NCI-H1694 treated with DMSO at 0.1 percent for 48 hours (cell line): ENCODE data around the gene NPHS1.
"Not testable (repeated sequence)": the region's sequence is repeated elsewhere in the genome, so short reads cannot be mapped to it uniquely, and the experiment has no call there.

Source experiments
- DNase-seq: peaks from one replicate; lab custom pipeline; 2025; lab: John Stamatoyannopoulos, UW

Gene NPHS1

DNA sequence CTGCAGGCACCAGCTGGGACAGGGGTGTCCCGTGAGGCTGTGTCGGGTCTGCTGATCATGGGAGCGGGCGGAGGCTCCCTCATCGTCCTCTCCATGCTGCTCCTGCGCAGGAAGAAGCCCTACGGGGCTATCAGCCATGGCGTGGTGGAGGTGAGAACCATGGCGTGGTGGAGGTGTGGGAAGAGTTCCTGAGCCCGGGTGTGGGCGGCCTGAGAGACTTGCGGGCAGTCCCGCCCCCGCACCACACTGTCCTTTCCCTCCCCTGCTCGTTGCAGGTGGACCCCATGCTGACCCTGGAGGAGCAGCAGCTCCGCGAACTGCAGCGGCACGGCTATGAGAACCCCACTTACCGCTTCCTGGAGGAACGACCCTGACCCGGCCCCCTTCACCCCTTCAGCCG is 26.8 kb upstream of the NPHS1 start:
- no peak for DNase-seq

DNA sequence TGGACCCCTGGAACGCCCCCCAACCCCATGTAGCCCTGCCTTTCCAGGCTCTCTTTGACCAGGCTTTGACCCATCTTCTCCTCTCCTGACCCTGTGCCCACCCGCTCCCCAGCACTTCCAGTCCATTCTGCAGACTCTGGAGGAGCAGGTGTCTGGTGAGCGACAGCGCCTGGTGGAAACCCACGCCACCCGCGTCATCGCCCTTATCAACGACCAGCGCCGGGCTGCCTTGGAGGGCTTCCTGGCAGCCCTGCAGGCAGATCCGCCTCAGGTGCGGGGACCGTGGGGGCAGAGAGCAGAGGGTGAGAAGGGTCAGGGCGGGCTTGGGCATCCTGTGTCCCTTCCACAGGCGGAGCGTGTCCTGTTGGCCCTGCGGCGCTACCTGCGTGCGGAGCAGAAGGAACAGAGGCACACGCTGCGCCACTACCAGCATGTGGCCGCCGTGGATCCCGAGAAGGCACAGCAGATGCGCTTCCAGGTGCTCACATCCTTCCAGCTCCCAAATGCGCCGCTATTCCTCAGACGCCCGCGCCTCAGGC is 22.2 kb upstream of the NPHS1 start:
- DNase-seq: no peak

DNA sequence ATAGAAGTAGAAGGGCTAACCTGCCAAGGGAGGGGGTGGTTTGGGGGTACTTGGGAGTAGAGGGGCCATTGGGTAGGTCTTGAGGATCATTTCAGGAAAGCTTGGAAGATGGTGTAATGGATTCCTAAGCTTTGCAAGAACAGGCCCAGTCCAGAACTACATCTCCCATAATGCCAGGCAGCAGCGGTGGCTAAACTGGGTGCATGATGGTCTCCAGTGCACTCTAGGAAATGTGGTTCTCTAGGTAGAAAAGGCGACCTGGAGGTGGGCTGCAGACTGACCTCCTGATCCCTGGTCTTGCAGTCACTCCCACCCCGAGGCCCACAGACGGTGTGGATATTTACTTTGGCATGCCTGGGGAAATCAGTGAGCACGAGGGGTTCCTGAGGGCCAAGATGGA is 19.9 kb upstream of the NPHS1 start:
- no peak for DNase-seq

DNA sequence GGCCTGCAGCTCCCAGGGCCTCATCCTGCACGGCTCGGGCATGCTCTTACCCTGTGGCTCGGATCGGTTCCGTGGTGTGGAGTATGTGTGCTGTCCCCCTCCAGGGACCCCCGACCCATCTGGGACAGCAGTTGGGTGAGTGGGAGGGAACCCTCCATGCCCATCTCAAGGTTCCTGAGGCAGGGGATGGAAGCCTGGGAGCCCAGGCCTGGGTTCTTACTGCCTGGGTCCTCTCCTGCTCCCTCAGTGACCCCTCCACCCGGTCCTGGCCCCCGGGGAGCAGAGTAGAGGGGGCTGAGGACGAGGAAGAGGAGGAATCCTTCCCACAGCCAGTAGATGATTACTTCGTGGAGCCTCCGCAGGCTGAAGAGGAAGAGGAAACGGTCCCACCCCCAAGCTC is 19.3 kb upstream of the NPHS1 start:
- no peak for DNase-seq

DNA sequence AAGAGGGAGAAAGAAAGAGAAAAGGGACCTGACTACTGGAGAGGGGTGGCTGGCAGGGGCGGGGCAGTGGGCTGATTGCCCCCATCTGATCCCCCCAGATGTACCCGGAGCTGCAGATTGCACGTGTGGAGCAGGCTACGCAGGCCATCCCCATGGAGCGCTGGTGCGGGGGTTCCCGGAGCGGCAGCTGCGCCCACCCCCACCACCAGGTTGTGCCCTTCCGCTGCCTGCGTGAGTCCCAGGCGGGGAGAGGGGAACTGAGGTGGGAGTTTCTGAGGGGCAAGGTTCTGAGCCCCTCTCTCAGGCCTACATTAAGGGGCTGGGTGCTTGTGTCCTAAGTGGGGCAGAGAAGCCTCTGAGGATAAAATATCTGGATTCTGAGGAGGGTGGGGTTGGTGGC is 18.5 kb upstream of the NPHS1 start:
- DNase-seq: no peak

DNA sequence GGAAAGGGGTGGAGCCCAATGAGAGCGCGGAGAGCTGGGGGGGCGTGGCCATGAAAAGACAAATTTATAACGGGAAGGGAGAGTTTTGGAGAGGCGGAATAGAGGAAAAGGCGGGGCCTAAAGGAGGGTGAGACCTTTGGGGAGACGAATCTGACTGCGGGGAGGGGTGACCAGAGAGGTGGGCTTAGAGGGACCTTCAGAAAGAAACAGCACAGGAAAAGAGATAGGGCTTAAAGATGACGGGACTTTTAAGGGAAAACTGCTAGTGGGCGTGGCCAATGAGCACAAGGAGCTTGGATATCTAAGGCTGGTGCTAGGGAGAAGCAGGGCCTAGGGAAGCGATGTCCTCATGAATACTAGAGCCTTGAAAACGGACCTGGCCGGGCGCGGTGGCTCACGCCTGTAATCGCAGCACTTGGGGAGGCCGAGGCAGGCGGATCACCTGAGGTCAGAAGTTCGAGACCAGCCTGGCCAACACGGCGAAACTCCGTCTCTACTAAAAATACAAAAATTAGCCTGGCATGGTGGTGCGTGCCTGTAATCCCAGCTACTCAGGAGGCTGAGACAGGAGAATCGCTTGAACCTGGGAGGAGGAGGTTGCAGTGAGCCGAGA is 17.9 kb upstream of the NPHS1 start:
- DNase-seq: not testable (repeated sequence)

DNA sequence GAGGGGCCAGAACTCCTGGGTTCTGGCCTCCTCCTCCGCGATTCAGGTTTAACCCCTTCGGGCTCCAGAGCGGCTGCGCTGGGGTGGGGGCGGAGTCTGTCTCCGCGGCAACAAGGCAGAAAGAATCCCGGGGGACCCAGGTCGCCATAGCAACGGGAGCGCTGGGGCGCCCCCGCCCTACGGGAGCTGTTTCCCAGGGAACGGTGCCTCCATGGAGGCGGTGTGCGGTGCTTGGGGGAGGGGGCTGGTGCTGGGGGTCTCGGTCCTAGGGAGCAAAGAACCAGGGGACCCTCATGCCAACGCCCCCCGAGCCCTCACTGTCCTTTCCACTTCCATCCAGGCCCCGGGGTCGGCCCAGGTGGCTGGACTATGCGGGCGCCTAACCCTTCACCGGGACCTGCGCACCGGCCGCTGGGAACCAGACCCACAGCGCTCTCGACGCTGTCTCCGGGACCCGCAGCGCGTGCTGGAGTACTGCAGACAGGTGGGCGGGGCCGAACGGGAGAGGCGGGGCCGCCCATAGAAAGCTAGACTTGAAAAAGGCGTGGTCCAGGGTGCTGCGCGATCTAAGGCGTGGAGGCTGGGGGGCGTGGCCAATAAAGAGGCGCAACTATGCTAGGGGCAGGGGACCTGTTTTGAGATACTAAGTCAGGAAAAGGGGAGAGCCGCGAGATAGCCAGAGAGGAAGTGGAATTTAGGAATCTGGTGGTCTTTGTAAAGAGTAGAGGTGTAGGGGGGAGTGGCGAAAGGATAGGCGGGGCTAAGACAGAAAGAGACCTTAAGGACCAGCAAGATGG is 17.2 kb upstream of the NPHS1 start:
- DNase-seq: peak; percentile 80

DNA sequence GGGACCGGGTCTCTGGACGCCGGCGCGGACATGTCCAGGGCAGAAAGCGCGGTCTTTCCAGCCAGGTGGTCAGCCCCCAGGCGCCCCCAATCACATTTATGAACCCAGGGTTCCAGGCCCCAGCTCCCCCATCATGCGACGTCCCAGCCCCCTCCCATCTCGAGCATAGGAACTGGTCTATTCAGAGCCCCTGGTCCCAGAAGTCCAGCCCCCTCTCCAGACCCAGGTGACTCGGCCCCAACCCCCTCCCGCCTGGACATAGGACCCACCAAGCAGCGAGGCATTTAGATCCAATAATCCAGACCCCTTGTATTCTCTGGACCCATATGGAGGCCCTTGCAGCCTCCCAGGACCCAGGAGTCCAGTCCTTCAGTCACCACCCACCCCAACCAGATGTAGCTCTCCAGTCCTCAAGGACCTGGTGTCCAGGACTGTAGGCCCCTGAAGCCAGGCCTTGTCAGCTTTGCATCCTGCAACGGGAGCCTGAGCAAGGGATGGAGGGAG is 16.6 kb upstream of the NPHS1 start:
- no peak for DNase-seq

DNA sequence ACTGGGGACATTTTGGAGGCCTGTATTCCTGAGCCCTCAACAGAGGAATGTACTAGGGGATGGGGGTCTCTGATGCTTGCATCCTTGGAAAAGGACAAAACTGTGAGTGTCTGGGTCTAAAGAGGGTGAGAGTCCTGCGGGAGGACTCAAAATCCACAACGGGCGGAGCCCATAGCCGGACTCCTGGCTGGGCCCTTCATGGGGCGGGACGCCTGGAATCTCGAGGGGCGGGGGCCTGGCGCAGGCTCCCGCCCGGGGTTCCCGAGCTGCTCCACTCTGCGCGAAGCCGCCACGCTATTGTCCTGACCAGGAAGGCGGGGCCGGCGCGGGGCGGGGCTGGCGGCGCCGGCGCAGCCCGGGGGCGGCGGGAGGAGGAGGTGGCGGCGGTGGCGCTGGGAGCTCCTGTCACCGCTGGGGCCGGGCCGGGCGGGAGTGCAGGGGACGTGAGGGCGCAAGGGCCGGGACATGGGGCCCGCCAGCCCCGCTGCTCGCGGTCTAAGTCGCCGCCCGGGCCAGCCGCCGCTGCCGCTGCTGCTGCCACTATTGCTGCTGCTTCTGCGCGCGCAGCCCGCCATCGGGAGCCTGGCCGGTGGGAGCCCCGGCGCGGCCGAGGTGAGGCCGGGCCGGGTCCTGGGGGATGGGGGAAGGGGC is 16.0 kb upstream of the NPHS1 start, which contains the start of gene APLP1:
Gene APLP1, plus strand, starts transcription at position 403 of the 651 bp plus-strand sequence. Its CDS starts 63 bp downstream, at position 466.
- DNase-seq: peak; percentile 58

DNA sequence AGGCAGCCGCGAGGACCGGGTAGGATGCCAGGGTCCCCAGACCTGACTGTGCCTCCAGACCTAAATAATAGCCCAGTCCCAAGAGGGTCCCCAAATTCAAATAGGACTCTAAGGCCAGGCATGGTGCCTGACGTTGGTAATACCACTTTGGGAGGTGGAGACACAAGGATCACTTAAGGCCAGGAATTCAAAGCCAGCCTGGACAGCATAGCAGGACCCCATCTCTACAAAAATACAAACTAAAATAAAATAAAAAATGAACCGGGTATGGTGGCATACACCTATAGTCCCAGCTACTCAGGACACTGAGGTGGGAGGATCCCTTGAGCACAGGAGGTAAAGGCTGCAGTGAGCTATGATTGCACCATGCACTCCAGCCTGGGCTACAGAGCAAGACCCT is 10.7 kb upstream of the NPHS1 start:
- no peak for DNase-seq

DNA sequence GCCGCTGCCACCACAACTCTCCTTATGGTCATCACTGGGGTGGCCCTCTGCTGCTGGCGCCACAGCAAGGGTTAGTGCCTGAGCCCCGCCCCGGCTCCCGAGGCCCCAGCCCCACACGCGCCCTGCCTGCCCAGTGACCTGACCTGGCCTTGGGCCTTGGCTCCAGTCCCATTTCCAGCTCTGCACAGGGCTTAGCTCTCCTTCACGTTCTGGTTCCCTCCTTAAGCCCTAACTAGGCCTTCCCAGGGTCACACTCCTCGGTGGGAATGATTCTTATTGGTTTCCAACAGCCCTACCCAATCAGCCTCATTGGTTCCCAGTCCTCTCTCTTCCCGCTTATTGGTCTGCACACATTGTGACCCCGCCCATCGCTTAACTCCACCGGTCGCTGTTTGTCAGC is 10.2 kb upstream of the NPHS1 start:
- no peak for DNase-seq

DNA sequence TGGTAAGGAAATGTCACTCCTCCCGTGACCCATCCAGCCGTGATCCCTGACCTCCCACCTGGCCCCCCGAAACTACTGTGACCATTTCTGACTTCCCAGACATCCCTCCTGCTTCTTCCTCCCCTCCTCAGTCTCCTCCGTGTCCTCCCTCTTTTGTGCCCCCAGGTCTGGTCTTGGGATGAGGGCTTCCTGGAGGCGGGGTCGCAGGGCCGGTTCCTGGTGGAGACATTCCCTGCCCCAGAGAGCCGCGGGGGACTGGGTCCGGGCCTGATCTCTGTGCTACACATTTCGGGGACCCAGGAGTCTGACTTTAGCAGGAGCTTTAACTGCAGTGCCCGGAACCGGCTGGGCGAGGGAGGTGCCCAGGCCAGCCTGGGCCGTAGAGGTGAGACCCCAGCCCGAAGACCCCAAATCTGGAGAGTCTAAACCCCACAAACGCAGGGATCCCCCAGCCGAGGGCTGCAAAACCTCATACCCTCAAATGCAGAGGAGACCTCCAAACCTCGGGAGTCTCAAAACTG is 9.4 kb upstream of the NPHS1 start:
- DNase-seq: no peak

DNA sequence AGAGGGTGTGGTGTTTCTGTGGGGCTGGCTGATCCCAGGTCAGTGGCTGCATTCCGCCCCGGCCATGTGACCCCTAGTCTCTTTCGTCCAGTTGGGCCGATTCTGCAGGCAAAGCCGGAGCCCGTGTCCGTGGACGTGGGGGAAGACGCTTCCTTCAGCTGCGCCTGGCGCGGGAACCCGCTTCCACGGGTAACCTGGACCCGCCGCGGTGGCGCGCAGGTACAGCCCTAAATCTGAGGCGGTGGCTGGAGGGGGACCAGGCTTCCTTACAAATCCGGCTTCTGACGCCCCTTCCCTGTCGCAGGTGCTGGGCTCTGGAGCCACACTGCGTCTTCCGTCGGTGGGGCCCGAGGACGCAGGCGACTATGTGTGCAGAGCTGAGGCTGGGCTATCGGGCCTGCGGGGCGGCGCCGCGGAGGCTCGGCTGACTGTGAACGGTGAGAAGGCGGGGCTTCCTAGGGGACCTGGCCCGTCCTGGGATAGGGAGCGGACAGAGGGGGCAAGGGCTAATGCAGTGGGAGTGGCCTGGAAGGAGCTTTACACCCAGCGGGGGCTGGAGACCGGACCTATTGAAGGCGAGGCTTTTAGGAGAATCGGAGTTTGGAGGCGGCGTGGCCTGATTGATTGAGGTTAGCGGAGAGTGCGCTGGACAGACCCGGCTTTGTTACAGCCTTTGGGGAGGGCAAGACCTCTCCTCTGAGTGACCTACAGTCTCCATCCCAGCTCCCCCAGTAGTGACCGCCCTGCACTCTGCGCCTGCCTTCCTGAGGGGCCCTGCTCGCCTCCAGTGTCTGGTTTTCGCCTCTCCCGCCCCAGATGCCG is 8.7 kb upstream of the NPHS1 start:
- no peak for DNase-seq

DNA sequence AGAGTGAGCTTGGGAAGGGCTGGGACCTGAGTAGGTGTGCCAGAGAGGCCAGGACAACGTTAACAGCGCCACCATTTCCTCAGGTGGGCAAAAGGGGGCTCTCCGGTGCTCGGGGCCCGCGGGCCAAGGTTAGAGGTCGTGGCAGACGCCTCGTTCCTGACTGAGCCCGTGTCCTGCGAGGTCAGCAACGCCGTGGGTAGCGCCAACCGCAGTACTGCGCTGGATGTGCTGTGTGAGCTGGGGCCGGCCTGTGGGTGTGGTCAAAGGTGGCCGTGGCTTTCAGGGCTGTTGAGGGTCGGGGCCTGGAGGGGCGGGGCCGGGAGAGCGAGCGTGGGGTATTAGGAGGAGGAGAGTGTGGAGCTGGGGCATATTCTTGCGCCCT is 8.1 kb upstream of the NPHS1 start:
- no peak for DNase-seq

DNA sequence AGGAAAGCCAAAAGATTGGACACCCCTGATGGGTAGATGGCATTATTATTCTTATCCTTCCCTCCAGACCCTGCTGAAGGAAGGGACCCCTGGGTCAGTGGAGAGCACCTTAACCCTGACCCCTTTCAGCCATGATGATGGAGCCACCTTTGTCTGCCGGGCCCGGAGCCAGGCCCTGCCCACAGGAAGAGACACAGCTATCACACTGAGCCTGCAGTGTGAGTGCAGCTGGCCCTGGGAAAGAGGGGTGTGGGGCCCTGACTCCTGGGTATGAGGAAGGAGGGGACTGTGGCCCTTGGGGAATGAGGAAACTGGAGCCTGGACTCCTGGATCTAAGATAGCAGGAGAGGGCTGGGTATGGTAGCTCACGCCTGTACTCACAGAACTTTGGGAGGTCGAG is 7.1 kb upstream of the NPHS1 start:
- no peak for DNase-seq

DNA sequence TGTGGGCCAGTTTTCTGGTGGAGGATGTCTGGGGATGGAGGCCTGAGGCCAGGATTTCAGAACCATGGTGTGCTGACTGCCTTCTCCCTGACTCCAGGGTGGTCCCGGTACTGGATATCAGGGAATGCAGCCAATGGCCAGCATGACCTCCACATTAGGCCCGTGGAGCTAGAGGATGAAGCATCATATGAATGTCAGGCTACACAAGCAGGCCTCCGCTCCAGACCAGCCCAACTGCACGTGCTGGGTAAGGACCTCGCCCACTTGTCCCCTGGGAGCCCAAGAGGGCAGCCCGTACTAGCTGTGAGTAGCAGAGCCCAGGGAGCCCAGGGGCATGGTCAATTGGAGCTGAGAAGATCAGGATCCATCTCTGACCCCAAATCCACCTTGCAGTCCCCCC is 6.0 kb upstream of the NPHS1 start:
- DNase-seq: no peak

DNA sequence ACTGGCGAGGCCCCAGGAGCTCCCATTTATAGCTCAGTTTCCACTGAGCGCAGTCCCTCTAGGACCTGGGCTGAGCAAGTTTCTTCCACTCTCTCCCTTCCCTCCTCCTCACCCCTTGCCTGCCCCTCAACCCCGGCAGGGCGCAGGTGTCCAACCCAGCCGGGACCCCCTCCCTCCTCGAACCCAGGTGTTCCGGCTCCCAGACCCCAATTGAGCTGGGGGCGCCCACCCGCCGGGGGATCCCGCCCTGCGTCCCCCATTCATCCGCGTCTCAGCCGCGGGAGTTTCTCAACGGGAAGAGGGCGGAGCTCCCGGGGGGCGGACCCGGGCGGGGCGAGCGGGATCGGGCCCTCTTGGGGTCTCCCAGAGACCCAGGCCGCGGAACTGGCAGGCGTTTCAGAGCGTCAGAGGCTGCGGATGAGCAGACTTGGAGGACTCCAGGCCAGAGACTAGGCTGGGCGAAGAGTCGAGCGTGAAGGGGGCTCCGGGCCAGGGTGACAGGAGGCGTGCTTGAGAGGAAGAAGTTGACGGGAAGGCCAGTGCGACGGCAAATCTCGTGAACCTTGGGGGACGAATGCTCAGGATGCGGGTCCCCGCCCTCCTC is 4.3 kb upstream of the NPHS1 start, which contains the start of gene KIRREL2:
Gene KIRREL2, plus strand, starts transcription at position 366 of the 604 bp plus-strand sequence. Its CDS starts 209 bp downstream, at position 575.
- peak; percentile 47 for DNase-seq

DNA sequence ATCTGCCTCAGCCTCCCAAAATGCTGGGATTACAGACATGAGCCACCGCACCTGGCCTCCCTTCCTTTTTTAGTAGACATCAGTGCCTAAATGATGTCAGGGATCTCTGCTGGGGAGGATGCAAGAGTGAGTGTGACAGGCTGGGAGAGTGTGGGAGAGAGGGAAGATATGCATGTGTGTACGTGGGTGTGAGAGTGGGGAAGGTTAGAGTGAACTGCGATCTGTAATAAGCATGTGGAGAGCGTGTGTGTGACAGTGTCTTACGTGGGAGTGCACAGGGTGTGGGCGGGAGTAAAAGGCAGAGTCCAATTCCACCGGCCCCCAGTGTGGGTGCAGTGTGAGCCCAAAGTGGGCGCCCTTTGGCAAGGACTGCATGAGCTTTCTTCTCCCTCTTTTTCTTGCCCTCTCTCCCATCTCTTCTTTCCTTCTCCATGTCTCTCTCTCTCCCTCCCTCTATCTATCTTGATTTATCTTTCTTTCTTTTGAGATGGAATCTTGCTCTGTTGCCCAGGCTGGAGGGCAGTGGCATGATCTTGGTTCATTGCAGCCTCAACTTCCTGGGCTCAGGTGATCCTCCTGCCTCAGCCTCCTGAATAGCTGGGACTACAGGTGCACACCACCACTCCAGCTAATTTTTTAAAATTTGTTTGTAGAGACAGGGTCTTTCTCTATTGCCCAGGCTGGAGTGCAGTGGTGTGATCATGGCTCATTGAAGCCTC is 893 bp upstream of the NPHS1 start:
- no peak for DNase-seq

DNA sequence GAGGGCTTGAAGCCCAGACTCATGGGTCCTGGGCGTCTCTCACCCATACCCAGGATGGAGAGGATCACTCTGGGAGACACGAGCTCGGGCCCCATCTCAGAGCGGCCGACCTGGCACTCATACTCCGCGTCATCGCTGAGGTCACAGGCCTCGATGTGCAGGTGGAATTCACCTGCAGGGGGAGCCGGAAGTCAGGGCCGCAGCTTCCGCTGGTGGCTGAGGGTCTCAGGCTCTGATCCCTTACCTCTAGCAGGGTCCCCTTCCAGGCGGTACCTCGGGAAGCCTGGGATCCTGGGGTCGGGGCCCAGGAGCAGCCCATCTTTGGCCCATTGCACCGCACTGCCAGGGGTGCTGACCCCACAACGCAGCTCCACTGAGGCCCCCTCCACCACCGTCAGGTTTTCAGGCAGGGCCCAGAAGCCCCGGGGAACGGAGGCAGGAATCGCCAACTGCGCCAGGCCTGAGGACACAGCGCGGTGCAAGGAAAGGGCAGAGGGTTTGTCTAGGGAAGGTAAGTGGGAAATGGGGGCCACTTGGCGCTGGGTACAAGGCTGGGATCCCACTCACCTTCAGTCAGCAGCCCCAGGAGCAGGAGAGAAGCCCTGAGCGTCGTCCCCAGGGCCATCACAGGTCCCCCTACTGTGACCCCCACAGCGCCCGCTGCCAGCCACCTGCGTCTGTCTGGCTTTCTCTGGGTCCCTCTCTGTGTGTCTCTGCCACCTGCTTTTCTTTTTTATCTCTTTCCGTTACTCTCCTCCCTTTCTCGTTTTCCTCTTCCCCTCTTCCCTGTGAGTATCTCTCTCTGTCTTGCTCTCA is 883 bp downstream of the NPHS1 start:
- no peak for DNase-seq
